GM21367 (cell line): ENCODE measurements around the gene CES3.

Source experiments
- ATAC-seq: cut with Tn5 transposase; IDR thresholded peaks from one replicate; pipeline ENCODE4 v1.9.1; 2021; ENCODE audit not compliant: unreplicated experiment

The CES3 gene

DNA sequence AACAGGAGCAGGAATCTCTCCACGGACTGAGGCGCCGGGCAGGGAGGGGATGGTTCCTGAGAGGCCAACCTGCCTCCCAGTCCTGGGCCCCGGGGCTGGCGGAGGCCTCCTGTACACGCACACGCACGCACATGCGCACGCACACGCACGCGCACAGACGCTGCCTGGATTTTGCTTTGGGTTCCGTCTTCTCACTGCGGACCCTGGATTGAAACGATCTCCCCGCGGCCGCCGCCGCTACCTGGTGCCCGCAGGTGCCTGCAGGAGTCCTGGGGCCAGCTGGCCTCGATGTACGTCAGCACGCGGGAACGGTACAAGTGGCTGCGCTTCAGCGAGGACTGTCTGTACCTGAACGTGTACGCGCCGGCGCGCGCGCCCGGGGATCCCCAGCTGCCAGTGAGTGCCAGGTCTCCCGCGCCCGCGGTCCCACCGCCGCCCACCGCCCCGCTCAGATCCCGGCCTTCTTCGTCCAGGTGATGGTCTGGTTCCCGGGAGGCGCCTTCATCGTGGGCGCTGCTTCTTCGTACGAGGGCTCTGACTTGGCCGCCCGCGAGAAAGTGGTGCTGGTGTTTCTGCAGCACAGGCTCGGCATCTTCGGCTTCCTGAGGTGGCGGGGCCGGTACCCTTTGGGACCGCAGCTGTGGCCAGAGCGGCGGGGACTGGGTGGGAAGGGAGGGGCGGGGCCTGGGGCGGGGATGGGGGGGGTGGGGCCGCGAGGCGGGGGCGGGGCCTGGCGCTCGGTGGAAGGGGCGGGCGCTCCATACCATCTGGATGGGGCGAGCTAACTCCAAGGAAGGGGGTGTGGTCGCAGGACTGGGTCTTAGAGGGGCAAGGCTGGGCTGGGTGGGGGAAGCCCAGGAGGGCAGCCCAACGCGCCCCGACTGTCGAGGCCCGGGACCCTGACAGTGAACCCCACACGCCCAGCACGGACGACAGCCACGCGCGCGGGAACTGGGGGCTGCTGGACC lies 39.6 kb downstream of the CES3 start:
- no peak for ATAC-seq

DNA sequence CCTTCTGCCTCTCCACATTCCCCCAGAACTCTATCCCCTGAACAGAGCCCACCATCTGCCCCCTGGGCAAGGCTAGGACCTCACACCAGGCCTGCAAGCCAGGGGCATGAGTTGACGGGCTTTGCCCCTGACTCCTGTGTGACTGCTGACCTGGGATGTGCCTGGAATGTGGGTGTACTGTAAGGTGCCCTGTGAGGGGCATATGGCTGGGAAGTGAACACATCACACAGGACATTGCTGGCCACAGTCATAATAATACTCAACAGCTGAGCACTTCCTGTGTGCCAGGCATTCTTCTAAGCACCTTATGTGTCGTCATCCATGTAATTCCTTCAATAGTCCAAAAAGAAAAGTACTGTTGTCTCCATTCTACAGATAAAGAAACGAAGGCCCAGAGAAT lies 40.7 kb downstream of the CES3 start:
- no peak for ATAC-seq

DNA sequence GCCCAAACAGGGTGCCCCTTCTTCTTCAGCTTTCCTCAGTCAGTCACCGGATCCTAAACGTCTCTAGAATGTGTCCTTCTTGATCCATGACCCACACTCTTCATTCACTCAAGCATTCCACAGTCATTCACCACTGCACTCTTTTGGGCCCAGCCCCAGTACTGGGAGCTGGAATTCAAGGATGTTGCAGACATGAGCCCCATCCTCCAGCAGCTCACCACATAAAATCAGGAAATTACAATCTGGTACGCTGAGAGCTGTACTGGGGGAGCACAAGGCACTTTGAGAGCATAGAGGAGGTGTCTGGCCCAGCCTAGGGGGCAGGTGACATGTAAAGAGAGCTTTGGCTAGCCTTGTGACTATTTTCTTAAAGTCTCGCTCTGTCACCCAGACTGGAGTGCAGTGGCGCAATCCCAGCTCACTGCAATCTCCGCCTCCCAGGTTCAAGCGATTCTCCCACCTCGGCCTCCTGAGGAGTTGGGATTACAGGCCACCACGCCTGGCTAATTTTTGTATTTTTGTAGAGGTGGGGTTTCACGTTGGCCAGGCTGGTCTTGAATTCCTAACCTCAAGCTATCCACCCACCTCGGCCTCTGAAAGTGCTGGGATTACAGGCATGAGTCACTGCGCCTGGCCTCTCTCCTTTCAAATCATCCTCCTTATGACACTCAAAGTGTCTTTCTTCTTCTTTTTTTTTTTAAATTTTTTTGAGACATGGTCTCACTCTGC lies 46.0 kb downstream of the CES3 start:
- ATAC-seq, result no peak

DNA sequence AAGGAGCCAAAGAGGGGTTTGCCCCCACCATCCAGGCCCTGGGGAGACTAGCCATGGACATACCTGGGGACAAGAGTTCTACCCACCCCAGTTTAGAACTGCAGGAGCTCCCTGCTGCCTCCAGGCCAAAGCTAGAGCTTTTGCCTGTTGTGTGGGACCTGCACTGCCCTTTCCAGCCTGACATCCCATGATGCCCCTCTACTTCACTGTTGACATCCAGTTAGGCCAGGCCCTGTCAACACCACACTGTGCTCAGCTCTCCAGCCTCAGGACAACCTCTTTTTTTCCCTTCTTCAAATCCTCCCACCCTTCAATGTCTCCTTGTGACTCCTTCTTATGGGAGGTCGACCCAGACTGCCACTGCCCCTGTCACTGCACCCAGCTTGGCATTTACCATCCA lies 48.1 kb downstream of the CES3 start:
- no peak for ATAC-seq

DNA sequence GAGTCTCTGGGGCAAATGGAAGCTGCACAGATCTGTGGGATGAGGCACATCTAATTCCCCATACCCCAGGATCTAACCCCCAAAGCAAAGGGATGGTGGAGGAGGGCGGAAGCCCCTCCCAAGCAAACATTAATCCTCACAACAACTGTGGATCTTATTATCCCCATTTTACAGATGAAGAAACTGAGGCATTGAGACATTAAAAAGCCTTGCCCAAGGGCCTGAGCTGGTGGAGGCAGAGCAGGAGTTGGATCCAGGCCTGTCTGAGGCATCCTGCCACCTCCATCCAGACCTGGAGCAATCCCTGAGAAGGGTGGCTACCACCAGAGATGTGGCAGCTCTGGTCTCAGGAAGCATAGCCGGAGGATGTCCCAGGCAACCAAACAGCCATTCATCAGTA lies 50.2 kb downstream of the CES3 start:
- ATAC-seq, result no peak

DNA sequence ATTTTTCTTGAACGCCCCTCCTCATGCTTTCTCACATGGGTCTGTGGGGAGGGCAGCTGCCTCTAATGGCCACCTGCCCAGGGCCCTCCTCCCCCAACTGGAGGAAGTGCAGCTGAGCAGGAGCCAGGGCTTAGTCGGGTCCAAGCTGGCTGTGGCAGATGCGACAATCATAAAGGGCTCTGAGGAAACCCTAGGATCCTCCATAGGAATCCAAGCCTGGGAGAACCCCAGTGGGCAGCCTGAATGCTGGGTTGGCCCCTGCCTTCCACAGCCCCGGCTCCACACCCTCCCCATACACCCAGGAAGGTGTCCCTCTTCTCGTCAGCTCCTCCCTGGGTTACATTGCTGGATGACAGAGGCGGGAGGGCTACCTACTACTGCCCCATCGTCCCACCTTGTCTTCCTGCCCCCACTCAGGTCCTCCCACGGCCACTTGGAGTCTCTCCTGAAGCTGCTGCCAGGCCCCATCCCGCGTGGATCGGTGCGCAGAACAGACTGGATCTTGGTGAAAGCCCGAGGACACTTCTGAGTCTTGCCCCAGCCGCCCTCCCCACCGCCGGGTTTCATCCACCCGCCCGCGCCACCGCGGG lies 52.3 kb downstream of the CES3 start:
- ATAC-seq, result no peak

DNA sequence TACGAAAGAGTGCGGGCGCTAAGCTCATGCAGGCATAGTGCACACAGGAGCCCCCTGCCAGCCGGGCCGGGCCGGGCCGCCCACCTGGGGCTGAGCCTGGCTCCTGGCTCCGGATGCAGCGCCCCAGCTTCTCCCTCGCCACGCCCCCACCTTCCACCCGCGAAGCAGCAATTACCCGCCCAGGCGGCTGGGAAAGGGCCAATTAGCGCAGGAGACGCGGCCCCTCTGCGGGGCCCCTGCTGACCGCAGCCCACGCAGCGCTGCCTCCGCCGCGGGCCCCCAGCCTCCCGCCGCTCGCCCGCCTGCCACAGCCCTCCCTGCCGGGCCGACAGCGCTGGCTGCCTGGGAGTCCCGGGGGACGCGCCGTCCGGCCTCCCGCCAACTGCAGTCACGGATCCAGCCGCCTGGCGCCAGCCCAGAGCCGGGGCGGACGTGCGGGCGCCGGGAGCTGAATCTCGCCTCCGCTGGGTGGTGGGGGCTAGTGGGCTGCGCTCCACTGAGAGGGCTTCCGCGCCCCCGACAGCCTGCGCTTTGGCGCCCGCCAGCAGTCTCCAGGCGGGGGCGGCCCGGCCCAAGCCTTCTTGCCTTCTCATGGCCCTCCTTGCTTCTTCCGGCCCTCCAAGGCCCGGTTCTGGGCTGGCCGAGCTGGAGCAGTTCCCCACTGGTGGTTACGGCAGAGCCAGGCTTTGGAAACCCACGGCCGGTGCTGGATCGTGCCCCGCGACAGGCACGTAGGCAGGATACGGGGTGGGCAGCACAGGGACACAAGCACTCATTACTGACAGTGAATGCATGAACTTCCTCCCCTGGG lies 53.0 kb downstream of the CES3 start:
- no peak for ATAC-seq

DNA sequence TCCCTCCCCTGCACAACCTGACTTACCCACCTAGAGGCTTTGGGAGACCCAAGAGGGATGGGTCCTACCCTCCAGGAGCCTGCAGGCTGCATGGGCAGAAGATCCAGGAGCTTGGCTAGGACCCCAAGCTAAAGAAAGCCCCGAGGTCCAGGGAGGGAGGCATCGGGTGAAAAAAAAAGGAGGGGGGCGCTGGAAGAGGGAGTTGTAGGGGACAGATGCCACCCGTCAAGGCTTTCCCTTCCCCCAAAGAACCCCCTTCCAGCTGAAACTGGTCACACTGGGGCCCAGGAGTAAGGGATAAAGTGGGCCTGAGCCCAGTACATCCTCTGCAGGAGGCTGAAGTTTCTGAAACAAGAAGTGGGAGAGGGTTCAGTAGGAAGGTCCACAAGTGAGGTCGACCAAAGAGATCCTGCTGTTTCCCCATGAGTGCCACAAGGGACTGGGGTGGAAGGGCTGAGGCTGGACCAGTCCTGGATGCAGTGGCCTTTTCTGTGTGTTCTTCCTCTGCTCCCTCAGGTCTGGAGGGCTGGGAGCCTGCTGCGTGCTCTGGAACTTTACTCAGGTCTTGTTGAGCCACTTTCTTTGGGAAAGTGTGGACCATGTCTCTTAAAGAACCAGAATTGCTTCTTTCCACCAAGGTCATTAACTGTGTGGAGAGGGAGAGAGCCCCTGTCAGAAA lies 53.7 kb downstream of the CES3 start:
- ATAC-seq, result no peak

DNA sequence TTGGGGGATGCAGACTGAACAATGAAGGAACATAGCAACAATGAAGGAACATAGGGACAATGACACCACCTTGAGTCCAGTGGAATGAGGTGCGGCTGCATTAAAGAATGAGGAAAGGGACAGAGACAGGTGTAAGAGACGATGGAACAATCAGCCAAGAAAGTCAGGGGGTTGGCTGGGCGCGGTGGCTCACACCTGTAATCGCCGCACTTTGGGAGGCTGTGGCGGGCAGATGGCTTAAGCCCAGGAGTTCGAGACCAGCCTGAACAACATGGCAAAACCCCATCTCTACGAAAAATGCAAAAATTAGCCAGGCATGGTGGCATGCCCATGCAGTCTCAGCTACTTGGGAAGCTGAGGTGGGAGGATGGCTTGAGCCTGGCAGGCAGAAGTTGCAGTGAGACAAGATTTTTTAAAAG lies 54.3 kb downstream of the CES3 start:
- no peak for ATAC-seq

DNA sequence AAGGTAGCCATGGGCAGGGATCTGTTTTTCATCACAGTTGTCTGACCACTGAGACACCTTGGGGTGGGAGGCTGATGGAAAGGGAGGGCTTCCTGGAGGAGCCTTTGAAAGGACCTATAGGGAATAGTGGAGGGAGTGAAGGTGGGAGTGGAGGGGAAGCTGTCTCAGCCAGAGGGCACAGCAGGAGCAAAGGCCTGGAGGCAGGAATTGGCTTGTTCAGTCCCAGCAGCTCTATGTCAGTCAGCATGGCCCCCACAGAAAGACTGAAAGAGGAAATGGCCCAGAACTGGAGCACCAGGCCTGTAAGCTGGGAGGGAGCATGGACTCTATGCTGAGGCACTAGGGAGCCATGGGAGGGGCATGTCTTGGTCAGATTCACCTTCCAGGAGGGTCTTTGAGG lies 55.1 kb downstream of the CES3 start:
- no peak for ATAC-seq

DNA sequence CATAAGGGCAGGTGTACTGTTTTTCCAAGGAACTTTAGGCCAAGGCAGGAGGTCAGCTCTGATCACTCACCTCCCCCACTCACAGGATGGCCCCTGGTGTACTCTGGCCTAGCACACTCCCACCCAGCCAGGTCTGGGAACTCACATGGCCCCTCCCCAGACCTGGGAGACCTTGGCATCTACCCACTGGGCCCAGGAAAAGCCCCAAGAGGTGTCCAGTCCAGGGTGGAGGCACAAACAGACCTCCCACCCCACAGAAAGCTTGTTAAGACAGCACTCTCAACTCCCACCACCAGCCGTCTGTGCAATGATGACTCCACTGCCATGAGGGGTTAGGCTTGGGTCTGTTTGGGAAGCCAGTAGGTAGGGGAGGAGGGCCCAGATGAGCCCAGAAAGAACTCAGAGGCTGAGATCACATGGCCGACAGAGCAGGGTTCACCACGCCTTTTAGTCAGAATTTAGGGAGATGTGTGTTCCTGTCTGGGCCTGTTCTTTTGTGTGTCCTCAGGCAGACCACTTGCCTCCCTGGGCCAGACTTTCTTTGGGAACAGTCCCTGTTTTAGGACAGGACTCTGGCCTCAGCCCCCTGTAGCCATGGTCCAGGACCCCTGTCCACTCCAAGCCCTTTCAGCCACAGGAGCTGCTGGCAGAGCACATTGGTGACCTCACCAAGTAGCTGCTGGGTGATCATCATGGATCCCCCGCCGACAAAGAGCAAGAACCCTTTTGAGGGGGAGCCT lies 55.8 kb downstream of the CES3 start:
- ATAC-seq, result no peak

DNA sequence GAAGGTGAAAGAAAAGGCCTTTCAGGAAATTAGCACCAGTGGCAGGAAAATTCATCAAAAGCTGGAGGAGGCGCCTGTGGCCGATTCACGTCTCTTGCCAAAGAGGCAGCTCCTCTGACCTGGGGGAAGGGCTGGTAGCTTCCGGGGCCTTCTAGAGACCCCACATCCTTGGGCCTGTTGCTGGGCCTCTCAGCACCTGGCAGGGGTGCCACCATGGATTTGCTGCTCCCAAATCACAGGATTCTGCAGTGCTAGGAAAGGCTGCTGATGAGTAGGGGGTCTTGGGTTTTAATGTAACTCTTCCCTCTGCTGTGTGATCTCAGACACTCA lies 56.3 kb downstream of the CES3 start:
- ATAC-seq, result no peak

DNA sequence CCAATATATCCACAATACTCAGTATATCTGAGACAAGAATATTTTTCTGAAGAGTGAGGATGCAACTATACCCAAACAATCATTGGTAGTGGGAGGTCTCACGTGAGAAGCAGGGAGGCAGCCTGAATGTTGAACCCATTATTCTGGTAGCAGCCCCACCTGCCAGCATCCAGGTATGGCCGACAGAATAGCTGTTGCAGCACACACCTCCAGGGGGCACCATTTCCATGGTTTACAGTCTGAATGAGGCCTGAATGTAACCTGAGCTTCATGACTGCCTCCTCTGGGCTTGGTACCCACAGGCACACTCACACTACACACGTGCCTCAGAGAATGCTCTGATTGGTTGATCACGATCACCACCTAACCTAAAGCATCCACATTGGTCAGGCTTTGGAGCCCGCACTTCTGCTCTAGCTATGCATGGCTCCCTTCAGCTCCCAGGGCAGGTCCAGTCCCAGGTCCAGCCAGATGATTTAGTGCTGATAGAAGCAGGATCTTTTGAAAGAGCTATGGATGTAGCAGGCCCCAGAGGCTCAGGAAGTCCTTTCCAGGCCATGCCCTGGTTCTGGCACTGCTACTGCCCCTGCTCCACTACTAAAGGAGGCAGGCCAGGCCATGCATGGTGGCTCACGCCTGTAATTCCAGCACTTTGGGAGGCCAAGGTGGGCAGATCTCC lies 56.9 kb downstream of the CES3 start:
- peak; percentile 78 for ATAC-seq

DNA sequence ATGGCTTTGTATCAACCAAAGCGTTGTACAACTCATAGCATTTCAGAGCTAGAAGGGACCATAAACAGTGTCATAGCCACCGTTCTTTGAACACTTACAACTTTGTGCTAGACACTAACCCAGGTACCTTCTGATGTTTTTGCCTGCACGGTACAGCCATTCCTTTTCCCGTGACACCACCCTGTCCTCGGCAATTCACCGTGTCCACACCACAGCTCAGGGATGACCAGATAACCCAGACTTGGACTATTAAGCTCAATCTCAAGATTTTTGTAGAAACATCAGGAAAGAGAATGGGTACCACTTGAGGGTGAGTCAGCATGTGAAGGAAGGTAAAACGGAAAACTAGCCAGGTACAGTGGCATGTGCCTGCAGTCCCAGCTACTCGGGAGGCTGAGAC lies 58.1 kb downstream of the CES3 start:
- ATAC-seq, result no peak

DNA sequence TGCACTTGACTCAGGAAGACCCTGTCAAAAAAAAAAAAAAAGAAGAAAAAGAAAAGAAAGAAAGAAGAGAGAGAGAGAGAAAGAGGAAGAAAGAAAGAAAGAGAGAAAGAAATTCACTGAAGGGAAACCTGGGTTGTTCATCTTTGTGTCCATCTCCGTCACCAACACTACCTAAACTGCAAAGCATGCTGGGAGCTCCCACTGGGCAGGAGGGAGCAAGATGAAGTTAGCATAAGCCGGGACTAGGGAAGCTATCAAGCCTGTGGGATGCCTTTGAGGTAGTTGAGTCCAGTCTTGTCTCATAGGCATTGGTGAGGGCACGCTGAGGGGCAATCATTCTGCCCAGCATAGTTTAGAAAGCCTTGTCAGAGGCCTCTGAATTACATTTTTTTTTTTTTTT lies 60.3 kb downstream of the CES3 start:
- no peak for ATAC-seq

DNA sequence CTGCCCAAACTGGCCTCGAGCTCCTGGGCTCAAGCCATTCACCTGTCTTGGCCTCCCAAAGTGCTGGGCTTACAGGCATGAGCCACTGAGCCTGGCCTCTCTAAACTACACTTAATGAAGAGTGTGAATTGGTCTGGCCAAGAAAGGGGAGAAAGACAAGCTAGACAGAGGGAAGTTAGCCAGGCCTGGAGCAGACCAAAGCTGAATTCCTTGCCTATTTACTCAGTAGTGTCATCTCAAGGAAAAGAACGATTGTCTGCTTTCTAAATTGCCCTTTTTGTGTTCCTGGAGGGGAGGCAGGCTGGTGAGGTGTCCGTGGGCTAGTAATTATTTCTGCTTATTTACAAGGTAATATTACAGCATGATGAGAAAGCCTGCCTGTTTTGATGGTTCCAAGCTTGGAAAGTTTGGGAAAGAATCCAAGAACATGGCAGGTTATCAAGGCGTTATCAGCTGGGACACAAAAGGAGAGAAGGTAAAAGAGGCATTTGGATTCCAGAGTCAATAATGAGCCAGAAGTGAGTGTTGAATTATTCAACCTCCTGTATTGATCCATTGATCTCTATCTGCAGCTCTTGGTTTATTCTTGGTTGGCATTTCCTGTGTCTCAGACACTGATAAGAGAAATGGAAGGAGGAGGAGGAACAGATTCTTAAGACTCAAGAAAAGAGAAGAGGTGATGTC lies 61.6 kb downstream of the CES3 start:
- ATAC-seq, result no peak

DNA sequence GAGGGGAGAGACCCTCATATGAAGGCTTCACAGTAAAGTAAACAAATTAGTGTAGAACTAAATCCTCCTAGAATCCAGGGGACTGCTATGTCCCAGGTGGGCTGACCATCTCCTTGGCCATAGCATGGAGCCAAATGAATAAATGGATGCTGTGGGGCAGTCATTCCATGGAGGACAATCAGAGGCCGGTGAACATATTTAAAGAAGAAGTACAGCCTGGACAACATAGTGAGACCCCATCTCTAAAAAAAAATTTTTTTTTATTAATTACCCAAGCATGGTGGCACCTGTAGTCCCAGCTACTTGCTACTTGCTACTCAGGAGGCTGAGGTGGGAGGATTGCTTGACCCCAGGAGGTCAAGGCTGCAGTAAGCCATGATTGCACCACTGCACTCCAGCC lies 62.6 kb downstream of the CES3 start:
- no peak for ATAC-seq
